ENCODE data around the gene LSM3.
A peak's percentile ranks its signal among the peaks of the same experiment; 100 is the strongest.

LSM3 gene

DNA sequence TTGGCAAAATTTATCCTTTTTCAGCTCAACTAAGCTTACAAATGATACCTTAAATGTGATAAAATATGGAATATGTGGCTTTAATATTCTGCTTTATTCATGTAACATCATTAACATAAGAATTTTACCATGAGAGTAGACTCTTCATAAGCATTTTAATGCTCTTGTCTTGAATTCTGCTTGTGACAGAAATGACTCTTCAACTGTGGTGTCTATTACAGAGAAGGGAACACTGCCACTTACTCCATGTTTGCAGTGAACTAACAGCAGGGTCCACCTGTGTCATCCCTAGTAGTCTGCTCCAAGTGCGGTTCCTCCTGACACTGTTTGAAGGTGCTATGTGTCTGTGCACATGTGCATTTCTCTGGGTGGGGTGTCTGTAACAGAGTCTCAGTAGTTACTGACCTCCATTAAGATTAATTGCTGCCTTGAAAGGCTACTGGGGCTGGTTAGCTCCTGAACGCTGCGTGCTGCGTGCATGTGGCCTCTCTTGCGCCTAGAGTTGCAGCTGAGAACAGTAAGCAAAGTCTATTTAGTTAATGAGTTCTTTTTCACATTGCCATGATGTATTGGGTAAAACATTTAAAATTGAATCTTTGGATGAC lies 8.3 kb downstream of the LSM3 start:
- no peak for DNase-seq (ENCODE audit: low read depth)
- TF ChIP-seq, protein P1, sequence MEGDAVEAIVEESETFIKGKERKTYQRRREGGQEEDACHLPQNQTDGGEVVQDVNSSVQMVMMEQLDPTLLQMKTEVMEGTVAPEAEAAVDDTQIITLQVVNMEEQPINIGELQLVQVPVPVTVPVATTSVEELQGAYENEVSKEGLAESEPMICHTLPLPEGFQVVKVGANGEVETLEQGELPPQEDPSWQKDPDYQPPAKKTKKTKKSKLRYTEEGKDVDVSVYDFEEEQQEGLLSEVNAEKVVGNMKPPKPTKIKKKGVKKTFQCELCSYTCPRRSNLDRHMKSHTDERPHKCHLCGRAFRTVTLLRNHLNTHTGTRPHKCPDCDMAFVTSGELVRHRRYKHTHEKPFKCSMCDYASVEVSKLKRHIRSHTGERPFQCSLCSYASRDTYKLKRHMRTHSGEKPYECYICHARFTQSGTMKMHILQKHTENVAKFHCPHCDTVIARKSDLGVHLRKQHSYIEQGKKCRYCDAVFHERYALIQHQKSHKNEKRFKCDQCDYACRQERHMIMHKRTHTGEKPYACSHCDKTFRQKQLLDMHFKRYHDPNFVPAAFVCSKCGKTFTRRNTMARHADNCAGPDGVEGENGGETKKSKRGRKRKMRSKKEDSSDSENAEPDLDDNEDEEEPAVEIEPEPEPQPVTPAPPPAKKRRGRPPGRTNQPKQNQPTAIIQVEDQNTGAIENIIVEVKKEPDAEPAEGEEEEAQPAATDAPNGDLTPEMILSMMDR (IDR thresholded peaks at IDR 0.05; ENCODE audit: insufficient read depth, low read depth, low read length, missing control alignments) = no peak
- H3K4me3 ChIP-seq (ENCODE audit: low read length) = no peak overlapping the region

DNA sequence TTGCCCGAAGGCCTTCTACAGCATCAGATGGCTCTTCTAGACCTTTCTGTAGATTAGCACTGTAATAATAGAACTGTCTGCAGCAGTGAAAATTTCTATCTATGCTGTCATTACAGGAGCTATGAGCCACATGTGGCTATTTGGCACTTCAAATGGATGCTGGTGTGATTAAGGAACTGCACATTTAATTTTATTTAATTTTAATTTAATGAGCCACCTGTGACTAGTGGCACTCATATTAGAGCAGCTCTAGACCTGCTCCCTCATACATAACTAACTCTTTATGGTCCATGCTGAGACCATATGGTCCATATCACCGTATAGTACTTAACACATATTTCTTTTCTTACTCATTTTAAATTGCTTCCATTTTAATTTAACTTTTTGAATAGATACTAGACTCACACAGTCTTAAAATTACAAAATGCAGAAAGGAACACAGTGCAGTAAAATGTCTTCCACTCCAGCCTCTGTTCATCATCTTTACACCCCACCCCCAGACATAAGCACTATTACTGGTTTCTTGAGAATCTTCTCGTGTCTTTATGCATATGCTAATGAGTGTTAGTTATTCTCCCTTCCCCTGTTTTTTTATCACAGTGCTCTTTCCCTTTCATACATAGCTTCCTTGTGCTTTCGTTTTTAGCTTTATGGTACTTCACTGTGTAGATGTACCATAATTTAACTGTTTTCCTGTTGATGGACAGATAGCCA lies 9.6 kb downstream of the LSM3 start:
- no peak for DNase-seq (ENCODE audit: low read depth)
- TF ChIP-seq, protein P1 (IDR thresholded peaks at IDR 0.05; ENCODE audit: insufficient read depth, low read depth, low read length, missing control alignments) = no peak
- no peak overlapping the region for H3K4me3 ChIP-seq (ENCODE audit: low read length)

DNA sequence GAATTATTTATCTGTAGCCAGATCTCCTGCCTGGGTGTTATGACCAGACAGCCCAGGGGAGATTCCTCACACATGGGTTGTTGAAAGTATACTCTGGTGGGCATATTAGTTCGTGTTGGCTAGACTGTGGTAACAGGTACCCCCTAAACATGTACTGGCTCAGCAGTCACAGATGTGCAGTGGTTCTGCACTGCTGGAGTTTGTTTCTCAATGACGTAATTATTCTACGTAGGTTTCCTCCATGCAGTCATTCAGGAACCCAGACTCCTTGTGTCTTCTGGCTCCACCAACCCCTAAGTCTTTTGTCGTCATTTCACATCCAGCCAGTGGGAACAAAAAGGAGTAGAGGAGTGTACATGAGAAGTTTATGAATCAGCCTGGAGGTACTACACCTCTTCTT lies 16.2 kb downstream of the LSM3 start:
- no peak overlapping the region for H3K4me3 ChIP-seq (ENCODE audit: low read length)
- DNase-seq (ENCODE audit: low read depth) = no peak
- TF ChIP-seq, protein P1 (IDR thresholded peaks at IDR 0.05; ENCODE audit: insufficient read depth, low read depth, low read length, missing control alignments) = no peak

DNA sequence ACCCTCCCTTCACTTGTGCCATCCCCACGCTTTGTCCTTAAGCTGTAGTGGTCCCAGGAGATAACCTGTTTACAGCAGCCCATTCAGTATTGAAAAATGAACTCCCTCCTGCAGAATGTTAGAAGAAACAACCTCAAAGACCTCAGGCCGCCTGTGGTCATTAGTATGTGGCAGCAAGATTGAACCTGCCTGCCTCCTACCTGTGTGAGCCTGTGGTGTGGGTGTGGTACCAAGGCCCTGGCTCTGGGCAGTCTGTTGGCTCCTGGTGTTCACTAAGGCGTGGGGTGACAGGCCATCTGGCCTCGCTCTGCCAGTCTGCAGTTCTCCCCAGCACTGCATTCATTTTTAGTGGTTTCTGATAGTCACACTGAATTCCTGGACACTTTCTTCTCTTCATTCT lies 21.0 kb downstream of the LSM3 start:
- TF ChIP-seq, protein P1 (IDR thresholded peaks at IDR 0.05; ENCODE audit: insufficient read depth, low read depth, low read length, missing control alignments) = no peak
- DNase-seq (ENCODE audit: low read depth) = peak; percentile 89
- H3K4me3 ChIP-seq (ENCODE audit: low read length) = no peak overlapping the region

DNA sequence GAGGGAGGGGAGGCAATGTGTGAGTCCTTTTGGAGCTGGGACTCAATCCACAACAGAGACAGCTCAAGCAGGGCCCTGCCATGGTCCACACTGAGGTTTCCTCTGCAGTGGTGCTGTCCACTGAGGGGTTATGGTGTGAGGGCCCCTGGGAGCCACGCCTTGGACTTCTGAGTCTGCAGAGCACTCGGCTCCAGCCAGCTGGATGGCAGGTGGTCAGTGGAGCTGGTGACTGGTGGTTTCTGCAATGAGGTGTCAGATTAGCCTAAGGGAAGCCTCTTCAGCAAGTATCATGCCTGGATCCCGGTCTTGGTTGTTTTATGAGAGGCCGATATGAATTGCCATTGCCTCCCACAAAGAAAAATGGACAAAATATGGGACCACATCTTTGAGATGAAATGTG lies 21.7 kb downstream of the LSM3 start:
- TF ChIP-seq, protein P1 (IDR thresholded peaks at IDR 0.05; ENCODE audit: insufficient read depth, low read depth, low read length, missing control alignments) = no peak
- no peak overlapping the region for H3K4me3 ChIP-seq (ENCODE audit: low read length)
- no peak for DNase-seq (ENCODE audit: low read depth)

DNA sequence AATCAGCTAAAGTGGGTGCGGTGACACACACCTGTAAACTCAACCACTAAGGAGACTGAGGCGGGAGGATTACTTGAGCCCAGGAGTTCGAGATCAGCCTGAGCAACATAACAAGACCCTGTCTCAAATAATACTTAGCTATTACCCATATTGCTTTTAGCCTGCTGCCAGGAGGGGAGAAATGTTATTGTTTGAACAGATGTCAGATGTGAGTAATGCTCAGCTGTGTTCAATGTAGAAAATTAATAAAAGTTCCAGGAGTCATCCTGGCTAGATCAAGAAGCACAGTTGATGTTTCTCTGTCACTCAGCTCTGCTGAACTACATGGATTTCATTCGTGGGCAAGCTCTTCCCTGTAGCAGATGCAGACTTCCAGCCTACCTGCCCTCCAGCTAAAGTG lies 22.2 kb downstream of the LSM3 start:
- TF ChIP-seq, protein P1 (IDR thresholded peaks at IDR 0.05; ENCODE audit: insufficient read depth, low read depth, low read length, missing control alignments) = no peak
- H3K4me3 ChIP-seq (ENCODE audit: low read length) = no peak overlapping the region
- no peak for DNase-seq (ENCODE audit: low read depth)

All from epithelial cell of esophagus (primary cell).